ENCODE results near the gene CCDC92B.
"Not testable (repeated sequence)": the region's sequence is repeated elsewhere in the genome, so short reads cannot be mapped to it uniquely, and the experiment has no call there.

The CCDC92B gene

DNA sequence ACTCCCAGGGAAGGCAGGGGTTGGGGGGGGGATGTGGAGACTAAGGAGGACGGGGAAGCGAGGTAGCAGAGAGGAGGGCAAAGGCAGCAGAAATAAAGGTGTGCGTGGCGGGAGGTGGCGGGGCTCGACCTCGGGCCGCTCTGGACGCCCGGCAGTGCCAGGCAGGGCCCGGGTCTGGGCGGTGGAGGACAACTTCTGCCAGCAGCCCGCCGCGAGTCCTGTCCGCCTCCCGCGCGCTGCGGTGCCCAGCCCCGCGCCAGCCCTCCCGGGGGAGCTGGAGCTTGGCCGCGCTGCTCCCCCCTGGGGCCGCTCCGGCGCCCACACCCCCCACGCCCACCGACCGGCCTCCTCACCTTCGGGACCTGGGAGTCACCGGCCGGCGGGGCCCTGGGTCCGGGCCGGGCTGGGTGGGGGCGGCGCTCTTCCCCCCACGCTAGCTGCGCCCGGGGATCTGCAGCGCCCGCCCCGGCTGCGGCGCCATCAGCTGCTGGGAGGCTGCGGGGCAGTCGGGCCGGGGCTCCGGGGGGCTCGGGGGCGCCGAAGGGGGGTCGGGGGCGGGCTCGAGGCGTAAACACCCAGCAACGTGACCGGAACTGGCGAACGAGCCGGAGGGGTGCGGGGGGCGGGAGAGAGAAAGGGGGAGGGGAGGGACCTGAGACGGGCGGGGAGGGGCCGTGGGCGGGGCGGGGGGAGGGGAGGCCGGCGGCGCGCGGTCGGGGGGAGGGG, at the start of gene CCDC92B:
CCDC92B (minus strand) TSS at position 595 of the 726 bp plus-strand sequence. CDS start 14,507 bp downstream, outside the sequence.
- FAIRE-seq: no peak

DNA sequence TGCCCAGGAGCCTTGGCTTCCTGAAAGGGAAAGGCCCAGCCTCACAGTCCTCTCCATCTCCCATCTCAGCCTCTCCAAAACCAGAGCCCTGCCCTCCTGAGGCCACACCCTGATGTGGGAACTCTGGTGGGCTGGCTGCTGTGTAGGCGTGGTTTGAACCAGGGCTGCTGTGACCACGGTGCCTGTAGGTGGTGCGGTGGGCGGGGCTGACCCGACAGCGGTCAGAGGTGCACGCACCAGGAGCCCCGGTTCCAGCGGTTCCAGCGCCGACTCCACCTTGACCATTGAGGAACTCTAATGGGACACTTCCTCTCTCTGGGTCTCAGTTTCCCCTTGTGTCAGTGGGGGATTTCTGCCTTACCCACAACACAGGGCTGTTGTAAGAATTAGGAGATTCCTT, 49.2 kb upstream of the CCDC92B start:
- no peak for FAIRE-seq

DNA sequence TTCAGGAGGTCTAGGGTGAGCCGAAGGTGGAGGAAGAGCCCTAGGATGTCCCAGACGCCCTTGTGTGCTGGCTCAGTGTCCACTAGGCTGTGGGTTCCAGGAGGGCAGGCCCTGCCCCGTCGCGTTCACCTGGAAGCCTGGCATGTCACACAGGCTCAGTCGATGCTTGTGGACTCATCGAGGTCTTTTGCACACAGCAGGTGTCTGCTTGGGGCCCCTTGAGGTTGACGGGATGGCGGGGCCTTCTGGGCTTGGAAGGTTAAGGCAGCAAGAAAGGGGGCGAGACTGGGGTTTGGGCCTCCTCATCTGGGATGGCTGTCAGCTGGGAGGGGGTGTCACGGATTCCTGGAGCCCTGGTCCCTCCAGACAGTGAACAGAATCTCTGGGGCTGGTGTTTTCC, 48.7 kb upstream of the CCDC92B start:
- no peak for FAIRE-seq

DNA sequence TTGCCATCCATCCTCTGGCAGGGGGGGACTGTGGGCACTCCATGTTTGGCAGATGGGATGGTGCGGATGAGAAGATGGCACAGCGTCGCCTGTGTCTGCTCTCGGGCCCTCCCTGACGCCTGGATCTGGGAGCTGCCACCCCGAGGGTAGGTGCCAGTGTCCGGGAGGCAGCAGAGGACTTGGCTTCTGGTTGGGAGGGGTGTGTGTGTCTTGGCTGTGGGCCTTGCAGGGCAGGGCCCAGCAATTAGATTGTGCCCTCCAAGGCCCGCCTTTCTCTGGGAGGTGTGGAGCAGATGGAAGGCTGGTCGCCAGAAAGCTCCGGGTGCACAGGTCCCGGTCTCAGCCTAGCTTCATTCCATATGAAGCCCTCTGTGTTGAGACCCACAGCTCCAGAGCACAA, 48.2 kb upstream of the CCDC92B start:
- no peak for FAIRE-seq

DNA sequence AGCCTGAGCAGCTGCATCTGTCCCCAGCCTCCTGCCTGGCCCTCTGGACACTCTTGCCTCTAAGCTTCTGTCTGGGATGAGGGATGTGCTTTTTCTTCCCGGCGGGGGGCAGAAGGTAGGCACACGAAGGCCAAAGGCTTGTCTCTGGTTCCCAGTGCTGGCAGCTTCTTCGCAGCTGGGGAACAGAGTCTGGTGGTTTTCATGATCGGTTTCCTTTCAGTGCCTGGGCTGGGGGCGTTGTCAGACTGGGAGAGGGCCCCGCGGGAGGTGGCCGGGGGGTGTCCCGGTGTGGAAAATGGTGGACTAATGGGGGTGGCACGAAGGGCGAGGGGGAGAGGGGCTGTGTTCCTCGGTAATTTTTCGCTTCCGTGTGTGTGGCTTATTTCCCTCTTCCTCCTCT, 47.8 kb upstream of the CCDC92B start:
- no peak for FAIRE-seq

DNA sequence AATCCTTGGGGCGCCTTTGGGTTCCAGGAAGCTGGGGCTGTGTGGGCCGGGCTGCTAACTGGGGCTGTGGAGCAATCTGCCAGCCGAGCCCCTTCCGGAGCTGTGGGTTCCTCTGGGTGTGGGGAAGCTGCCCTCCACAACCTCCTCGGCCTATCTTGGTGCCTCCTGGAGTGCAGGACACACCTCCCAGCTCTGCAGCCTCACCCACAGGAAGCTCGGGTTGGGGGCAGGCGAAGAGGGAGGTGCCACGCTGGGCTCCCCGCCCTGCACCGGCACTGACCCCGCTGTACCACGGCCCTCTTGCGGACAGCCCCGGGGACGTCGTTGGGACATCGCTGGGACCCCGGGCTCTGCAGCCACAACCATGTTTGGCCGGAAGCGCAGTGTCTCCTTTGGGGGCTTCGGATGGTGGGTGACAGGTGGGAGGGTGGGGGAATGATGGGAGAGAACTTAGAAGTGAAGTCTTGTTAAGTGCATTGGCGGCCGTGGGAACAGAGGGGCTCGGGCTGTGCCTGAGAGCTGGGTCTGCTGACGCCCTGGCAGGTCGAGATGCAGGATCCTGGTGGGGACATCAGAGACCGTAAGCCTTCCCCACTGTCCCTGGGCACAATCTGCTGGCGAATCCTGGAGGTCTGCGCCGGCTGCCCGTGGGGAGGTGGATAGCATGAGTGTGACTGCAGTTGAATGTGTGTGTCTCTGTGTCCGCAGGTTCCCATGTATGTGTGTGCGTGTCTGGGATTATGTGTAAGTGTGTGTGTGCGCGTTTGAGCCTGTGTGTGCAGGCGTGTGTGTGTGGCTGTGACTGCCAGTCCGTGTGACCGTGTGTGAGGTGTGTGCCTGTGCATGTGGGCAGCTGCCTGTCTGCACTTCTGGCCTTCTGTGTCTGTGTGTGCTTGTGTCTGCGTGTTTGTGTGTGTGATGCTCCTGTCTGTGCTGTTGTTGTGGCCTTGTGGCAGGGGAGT, 47.0 kb upstream of the CCDC92B start, which contains the start of gene RAP1GAP2:
RAP1GAP2 (plus strand) TSS at position 275 of the 962 bp plus-strand sequence; CDS start at position 365, 90 bp downstream.
- FAIRE-seq: no peak

DNA sequence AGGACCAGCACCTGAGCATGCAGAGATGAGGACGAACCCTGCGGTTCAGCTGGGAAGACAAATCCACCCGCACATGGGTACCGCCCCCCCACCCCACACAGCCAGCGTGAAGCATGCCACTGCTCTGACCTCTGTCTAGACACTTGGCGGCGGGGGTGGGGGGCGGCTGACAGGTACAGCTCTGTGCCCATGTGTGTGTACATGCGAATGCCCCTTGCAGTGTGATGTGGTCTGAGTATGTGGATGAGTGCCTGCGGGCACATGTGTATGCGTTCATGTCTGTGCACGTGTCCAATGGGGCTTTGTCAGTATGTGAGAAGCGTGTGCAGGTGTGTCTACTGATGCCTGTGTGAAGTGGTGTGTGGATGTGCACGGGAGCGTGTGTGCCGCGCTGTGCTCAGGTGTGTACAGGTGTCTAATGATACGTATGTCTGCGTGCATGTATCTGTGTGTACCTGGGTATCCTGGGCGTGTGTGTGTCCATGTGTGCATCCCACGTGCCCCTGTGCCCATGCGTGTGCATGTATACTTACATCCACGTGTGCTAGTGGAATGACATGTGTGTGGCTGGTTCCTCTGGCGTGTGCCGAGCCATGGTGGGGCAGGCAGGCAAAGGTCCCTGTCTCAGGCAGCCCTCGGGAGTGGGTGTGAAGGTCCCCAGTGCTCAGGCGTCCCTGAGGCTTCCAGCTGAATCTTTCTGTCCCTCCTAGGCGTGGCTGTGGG, 46.1 kb upstream of the CCDC92B start:
- FAIRE-seq: no peak

DNA sequence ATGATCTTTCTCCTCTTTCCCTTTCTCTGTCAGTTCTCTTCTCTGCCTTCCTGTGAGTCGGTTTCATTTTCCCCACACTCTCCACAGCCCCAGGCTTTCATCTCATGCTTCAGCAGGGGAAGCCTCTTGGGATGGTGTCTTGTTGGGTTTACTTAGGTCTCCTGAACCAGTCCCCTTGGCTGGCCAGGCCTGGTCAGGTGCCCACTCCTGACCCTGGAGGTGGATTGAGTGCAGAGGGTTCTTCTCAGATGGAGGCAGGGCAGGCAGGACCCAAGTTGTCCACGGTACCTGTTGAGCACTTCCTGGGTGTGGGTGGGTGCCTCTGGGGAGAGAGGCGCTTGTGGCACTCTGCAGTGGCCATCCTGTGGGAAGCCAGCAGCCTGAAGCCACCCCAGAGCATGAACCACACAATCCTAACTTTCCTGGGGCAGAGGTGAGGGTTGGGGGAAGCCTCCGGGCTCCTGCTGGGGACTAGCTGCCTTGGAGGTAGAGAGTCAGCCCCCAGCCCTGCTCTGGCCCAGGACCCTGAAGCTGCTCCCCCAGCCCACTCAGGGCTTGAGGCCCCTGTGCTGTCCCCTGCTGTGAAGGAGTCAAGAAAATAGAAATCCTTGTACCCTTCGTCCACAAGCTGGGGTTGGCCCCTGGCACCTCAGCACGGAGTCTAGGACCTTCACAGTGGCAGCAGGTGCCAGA, 44.8 kb upstream of the CCDC92B start:
- FAIRE-seq: no peak

DNA sequence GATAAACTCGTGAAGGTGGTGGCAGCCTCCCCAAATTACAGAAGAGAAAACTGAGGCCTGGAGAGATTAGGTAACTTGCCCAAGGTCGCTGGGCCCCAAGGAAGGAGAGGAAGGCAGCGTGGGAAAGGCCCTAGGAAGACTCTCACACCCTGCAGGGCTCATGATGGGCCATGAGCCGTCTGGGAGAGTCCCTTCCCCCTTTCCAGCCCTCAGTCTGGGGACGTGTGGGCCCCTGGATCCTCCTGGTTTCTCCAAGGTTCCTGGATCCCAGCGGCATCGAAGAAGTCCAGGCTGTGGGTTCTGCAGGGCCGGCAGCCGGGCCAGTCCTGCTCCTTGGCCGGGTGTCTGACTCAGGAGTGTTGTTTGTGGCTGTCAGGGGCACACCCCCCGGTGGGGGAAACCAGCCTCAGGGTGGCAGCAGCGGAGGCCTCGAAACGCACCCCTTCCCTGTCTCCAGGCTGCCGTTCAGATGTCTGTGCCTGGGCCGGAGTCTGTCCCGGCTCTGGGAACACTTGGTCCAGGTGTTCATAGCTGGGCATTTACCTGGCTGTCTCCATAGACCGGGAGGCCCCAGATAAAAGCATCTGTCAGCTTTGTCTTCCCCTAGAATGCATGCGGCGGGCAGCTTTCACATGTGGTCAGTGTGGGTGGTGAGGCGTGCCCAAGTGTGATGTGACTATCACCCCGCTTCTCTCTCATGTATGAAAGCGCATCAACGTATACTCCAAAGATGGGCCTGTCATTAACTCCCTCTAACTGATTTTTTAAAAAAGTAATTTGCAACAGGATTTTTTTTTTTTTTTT, 43.1 kb upstream of the CCDC92B start:
- no peak for FAIRE-seq

DNA sequence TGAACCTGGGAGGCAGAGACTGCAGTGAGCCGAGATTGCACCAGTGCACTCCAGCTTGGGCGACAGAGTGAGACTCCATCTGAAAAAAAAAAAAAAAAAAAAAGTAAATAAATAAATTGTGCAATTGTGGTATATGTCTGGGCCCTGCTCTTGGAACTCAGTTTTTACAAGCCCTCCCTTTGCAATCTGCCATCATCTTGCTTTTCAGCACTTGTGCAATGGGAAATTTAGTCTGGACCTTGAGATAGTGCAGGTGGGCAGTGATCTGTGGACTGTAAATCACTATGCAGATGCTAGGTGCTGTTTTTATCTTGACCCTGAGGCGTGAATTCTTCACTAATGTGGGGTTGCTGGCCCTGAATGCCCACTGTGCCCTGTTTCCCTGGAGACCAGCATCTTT, 40.2 kb upstream of the CCDC92B start:
- FAIRE-seq: no peak

DNA sequence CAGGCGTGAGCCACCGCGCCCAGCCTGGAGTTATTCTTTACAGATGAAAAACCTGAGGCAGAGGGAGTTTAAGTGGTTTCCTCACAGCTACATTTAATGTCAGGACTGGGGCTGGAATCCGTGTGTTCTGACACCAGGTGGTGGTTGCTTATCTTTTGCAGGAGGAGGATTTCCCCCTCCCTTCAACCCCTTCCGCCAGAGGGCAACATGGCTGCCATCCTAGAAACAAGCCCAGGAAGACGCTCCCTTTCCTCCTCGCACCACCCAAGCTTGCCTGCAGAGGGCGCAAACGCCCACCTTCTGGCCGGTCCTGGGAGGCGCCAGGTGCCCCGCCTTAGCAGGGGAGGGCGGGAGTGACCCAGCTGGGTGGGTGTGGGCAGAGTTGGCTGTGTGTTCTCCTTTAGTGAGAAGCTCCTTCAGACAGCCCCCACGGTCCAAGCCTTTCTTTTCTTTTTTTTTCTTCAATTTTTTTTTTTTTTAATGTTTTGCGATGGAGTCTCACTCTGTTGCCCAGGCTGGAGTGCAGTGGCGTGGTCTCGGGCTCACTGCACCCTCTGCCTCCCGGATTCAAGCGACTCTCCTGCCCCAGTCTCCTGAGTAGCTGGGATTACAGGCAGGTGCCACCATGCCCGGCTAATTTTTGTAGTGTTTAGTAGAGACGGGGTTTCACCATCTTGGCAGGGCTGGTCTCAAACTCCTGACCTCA, 36.9 kb upstream of the CCDC92B start:
- FAIRE-seq: no peak

DNA sequence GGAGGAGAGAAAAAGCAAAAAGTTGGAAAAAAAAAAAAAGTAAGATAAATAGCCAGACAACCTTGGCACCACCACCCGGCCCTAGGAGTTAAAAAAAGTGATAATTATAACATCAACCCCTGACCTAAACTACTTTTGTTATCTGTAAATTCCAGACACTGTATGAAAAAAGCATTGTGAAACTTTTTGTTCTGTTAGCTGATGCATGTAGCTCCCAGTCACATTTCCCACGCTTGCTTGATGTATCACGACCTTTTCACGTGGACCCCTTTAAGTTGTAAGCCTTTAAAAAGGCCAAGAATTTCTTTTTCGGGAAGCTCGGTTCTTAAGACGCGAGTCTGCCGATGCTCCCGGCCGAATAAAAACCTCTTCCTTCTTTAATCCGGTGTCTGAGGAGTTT, 35.9 kb upstream of the CCDC92B start:
- FAIRE-seq: not testable (repeated sequence)

DNA sequence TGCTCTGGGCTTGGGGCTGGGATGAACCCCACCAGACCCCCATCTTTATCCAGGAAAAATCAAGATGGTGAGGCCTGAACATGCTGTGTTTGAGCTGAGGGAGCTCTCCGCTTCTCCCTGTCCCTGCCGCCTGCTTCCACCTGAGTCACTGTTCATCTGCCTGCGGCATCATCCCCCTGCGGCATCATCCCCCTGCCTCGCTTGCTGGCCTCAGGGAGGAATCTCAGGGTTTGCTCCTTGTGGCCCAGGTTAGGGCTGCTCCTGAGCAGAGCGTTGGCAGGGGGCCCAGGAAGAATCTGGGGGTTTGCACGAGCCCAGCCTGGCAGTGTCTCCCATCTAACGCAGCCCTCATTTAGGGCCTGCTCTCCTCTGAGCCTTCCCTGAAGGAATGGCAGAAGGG, 35.4 kb upstream of the CCDC92B start:
- no peak for FAIRE-seq

DNA sequence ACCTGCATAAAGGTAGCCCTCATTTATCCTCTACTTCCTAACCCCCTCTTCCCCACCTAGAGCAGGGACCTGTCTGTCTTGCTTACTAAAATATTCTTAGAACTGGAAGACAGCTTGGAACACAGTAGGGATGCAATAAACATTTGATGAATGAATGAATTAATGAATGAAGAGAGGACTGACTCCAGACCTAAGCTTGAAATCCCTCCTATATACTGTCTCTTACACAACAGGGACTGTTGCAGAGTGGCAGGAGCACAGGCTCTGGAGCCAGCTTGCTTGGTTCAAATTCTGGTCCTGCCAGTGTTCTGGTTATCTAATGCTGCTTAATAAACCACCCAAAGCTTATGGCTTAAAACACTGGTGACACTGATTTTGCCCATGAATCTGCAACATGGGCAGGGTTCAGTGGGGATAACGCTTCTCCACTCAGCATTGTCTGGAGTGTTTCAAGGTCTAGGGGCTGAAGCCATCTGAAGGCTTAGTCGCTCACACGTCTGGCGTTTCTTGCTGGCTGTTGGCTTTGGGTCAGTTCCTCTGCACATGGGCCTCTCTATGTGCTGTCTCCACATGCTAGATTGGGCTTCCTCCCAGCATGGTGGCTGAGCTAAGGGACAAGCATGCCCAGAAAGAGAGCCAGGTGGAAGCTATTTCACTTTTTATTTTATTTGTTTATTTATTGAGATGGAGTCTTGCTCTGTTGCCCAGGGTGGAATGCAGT, 34.0 kb upstream of the CCDC92B start:
- no peak for FAIRE-seq

DNA sequence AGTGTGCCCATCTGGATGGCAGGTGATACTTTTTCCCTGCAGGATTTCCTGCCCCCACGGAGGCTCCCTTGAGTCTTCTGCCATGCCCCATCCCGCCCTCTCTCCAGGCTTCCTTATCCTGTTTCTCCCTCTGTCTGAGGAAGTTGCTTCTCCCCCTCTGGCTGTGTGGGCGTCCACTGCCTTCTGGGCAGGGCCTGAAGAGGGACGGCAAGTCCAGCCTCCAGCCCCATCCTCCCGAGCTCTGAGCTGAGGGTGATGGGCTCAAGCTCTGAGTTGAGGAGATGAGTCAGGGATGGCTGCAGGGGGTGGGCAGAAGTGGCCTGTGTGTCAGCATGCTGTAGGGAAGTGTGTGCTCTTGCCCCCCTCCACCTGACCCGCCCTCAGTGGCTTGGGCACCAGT, 32.6 kb upstream of the CCDC92B start:
- no peak for FAIRE-seq

DNA sequence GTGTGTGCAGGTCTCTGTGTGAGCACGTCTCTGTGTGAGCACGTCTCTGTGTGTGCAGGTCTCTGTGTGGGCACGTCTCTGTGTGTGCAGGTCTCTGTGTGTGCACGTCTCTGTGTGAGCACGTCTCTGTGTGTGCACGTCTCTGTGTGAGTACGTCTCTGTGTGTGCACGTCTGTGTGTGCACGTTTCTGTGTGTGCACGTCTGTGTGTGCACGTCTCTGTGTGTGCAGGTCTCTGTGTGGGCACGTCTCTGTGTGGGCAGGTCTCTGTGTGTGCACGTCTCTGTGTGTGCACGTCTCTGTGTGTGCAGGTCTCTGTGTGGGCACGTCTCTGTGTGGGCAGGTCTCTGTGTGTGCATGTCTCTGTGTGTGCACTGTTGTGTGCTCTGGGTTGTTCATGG, 32.1 kb upstream of the CCDC92B start:
- FAIRE-seq: not testable (repeated sequence)

DNA sequence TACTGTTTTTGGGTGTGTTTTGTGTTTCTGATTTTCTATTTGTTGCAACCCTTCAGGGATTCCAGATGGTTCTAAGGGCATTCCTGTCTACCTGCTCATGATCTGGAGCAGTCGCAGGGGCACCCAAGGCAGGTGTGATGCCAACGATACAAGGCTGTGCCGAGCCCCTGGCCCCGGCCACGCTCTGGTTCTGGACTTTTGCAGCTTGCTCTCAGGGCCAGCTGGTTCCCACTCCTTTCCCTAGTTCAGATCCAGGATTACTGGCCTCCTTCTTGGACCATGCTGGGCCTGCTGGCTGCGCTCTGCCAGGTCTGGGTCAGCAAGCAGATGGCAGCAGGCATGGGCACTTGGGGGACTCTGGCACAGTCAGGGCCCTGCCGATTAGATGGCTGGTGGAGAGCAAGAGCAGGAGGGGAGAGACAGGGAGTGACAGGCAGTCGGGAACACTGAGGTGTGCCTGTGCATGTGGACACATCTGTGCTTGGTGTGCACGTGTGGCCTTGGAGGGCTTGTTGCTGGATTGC, 31.5 kb upstream of the CCDC92B start:
- FAIRE-seq: no peak

DNA sequence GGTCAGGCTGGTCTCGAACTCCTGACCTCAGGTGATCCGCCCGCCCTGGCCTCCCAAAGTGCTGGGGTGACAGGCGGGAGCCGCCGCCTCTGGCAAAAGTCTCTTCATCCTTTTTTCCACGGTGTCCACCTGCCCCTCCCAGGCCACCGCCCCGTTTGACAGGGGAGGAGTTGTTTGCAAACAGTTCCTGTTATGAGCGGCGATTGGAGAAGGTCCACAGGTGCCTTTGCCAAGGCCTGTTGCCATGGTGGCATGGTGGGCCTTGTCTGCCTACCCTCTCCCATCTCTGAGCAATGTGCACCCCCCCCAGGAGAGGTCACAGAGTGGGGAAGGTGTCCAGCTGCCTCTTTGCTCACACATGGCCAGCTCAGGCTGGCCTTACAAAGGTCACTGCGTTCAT, 30.8 kb upstream of the CCDC92B start:
- no peak for FAIRE-seq

DNA sequence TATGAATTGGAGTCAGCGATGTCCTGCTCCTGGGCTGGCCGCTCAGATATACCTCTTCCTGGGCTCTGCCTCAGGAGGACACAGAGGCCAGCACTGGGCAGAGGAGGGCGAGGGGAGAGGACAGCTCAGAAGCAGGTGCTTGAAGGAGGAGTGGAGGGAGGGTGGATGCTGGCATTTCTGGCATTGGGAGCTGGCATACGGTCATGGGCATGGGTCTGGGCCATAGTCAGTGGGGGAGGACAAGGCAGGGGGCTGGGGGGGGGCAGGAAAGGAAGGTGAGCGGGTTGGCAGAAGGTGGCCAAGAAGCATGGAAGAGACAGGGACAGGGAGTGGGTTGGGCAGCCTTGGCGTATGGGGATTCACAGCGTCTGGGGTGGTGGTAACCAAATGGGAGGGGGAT, 30.1 kb upstream of the CCDC92B start:
- no peak for FAIRE-seq

DNA sequence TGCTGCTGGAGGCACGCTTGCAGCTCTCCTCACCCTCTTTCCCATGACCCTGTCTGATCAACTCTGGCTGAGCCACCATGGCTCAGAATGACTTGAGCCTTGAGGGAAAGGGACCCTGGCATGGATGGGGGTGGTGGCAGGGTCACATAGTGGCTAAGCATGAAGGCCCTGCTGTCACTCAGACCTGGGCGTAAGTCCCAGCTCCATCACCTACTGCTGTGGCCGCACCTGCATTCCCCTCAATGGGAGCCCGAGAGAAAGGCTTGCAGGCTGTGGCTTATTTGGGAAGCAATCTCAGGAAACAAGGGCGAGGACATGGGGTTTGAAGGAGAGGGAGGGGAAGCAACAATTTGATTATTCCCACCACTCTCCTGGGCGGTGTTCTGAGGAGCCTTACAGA, 29.0 kb upstream of the CCDC92B start:
- FAIRE-seq: no peak
